Measurements from ENCODE around the gene OR9G1. TPM values are rescaled to one million over a fixed set of nuclear protein-coding genes. Genes with fewer than 3 reads are reported as not detected.
"Not testable (repeated sequence)": the region's sequence is repeated elsewhere in the genome, so short reads cannot be mapped to it uniquely, and the experiment has no call there.

OR9G1 gene
- total RNA-seq, 1 experiment from 2014 or later, result not detected

- TF ChIP-seq ETV6 (CRISPR knock-in tag; IDR thresholded peaks at IDR 0.05) (no peak), GABPB1 (CRISPR knock-in tag; IDR thresholded peaks at IDR 0.05) (no peak), FOXP4 (CRISPR knock-in tag; IDR thresholded peaks at IDR 0.05) (no peak), ZNF219 (CRISPR knock-in tag; IDR thresholded peaks at IDR 0.05; ENCODE audit: borderline replicate concordance) (no peak), SMAD3 (CRISPR knock-in tag; IDR thresholded peaks at IDR 0.05; ENCODE audit: borderline replicate concordance) (no peak), MYBL2 (CRISPR knock-in tag; IDR thresholded peaks at IDR 0.05) (no peak), ERG (CRISPR knock-in tag; IDR thresholded peaks at IDR 0.05) (no peak), RORB (CRISPR knock-in tag; IDR thresholded peaks at IDR 0.05) (no peak), KAT7 (CRISPR knock-in tag; IDR thresholded peaks at IDR 0.05; ENCODE audit: borderline replicate concordance) (no peak), ZNF317 (CRISPR knock-in tag; IDR thresholded peaks at IDR 0.05; ENCODE audit: borderline replicate concordance, low read depth) (no peak), ATF2 (CRISPR knock-in tag; IDR thresholded peaks at IDR 0.05; ENCODE audit: borderline replicate concordance, low read depth) (no peak), AR (CRISPR knock-in tag; IDR thresholded peaks at IDR 0.05) (no peak), E2F1 (CRISPR knock-in tag; IDR thresholded peaks at IDR 0.05) (no peak), RELA (CRISPR knock-in tag; IDR thresholded peaks at IDR 0.05; ENCODE audit: borderline replicate concordance) (no peak)
These were observed 10.3 kb upstream of the OR9G1 start (continued) for GRCh38 chr11:56688554-56689100.

GRCh38 chr11:56691179-56691578 is 7.7 kb upstream of the OR9G1 start:
- H3K4me1 Mint-ChIP-seq, result peaks cover 29% of the 10 kb centered on the region
- H3K27me3 Mint-ChIP-seq (ENCODE audit: low read depth); H3K27ac Mint-ChIP-seq; H3K36me3 Mint-ChIP-seq; DNase-seq (ENCODE audit: low spot score); H3K4me3 Mint-ChIP-seq; ATAC-seq; CTCF ChIA-PET; H3K9me3 Mint-ChIP-seq: not testable (repeated sequence)
- POLR2A ChIA-PET, result interaction anchor here (0.7 kb wide), 1 partner anchor 461 kb away, joined by 3 read pairs; no protein-coding TSS in a partner anchor

GRCh38 chr11:56693428-56693827 is 5.5 kb upstream of the OR9G1 start:
- Mint-ChIP-seq H3K27me3 (ENCODE audit: low read depth) (no peaks in the 10 kb centered on the region), H3K4me1 (peaks cover 31% of the 10 kb centered on the region), H3K36me3 (no peaks in the 10 kb centered on the region), H3K4me3 (no peak overlapping the region), H3K27ac (no peak overlapping the region), H3K9me3 (peaks cover 13% of the 10 kb centered on the region)
- CTCF ChIA-PET, result no interaction called here
- POLR2A ChIA-PET, result no interaction called here
- ATAC-seq (no peak), DNase-seq (ENCODE audit: low spot score) (no peak)
- no peak for TF ChIP-seq ZNF317 (CRISPR knock-in tag; IDR thresholded peaks at IDR 0.05; ENCODE audit: borderline replicate concordance, low read depth)
- no peak for TF ChIP-seq GRHL2 (CRISPR knock-in tag; IDR thresholded peaks at IDR 0.05; ENCODE audit: insufficient replicate concordance, severe bottlenecking)
- TF ChIP-seq RELA (CRISPR knock-in tag; IDR thresholded peaks at IDR 0.05; ENCODE audit: borderline replicate concordance), result no peak
- no peak for TF ChIP-seq IRF2 (CRISPR knock-in tag; IDR thresholded peaks at IDR 0.05; ENCODE audit: borderline replicate concordance, low read depth)
- no peak for TF ChIP-seq NR1H2 (CRISPR knock-in tag; IDR thresholded peaks at IDR 0.05)
- TF ChIP-seq ARID4B (CRISPR knock-in tag; IDR thresholded peaks at IDR 0.05; ENCODE audit: borderline replicate concordance), result no peak
- no peak for TF ChIP-seq FOXJ3 (CRISPR knock-in tag; IDR thresholded peaks at IDR 0.05; ENCODE audit: borderline replicate concordance)
- no peak for TF ChIP-seq TCF7 (CRISPR knock-in tag; IDR thresholded peaks at IDR 0.05; ENCODE audit: low read depth)
